Trophoblast cell (in vitro differentiated cells and primary cell): ENCODE data around the gene SERPING1.

Experiments used
- DNase-seq, 2 donors: peaks; one replicate each; pipeline ENCODE4 v3.0.0-alpha.2; 2016
- H2AFZ ChIP-seq: 2 replicates; pipeline ENCODE4 v1.6.1; 2013; ENCODE audit warnings: low read length, moderate library complexity, mild to moderate bottlenecking; ENCODE audit not compliant: insufficient read depth, poor library complexity
- H2AK5ac ChIP-seq: 2 replicates; pipeline ENCODE4 v1.6.1; 2013; ENCODE audit warnings: mild to moderate bottlenecking, low read length
- H2BK120ac ChIP-seq: 2 replicates; pipeline ENCODE4 v1.6.1; 2013; ENCODE audit warnings: low read length, mild to moderate bottlenecking, moderate library complexity; ENCODE audit not compliant: insufficient read depth, poor library complexity
- H2BK12ac ChIP-seq: 2 replicates; pipeline ENCODE4 v1.6.1; 2013; ENCODE audit warnings: mild to moderate bottlenecking, low read length, moderate library complexity
- H2BK5ac ChIP-seq: 2 replicates; pipeline ENCODE4 v1.6.1; 2013; ENCODE audit warnings: low read length, low read depth, moderate library complexity, mild to moderate bottlenecking; ENCODE audit not compliant: poor library complexity
- H3K14ac ChIP-seq: 2 replicates; pipeline ENCODE4 v1.6.1; 2013; ENCODE audit warnings: mild to moderate bottlenecking, low read length
- H3K18ac ChIP-seq: 2 replicates; pipeline ENCODE4 v1.6.1; 2013; ENCODE audit warnings: mild to moderate bottlenecking, low read length
- H3K23ac ChIP-seq: 2 replicates; pipeline ENCODE4 v1.6.1; 2013; ENCODE audit warnings: low read length
- H3K27ac ChIP-seq: 2 replicates; pipeline ENCODE4 v1.5.1; 2013; ENCODE audit warnings: low read depth, mild to moderate bottlenecking, inconsistent platforms, low read length, moderate library complexity
- H3K27me3 ChIP-seq: 2 replicates; pipeline ENCODE4 v1.6.1; 2013; ENCODE audit warnings: inconsistent platforms, mild to moderate bottlenecking, low read length, moderate library complexity; ENCODE audit not compliant: insufficient read depth
- H3K36me3 ChIP-seq, 2 experiments: 1 replicate in 1 of 2; 2 replicates in 1 of 2; pipeline ENCODE4 v1.6.1; 2013; ENCODE audit warnings: low read length in 2 of 2, mild to moderate bottlenecking in 2 of 2, moderate library complexity in 1 of 2; ENCODE audit not compliant: insufficient read depth in 2 of 2, control insufficient read depth in 1 of 2
- H3K4ac ChIP-seq: 2 replicates; pipeline ENCODE4 v1.6.1; 2013; ENCODE audit warnings: low read depth, mild to moderate bottlenecking, low read length, moderate library complexity
- H3K4me1 ChIP-seq, 2 experiments: 1 replicate in 1 of 2; 2 replicates in 1 of 2; pipeline ENCODE4 v1.6.1; 2013; ENCODE audit warnings: low read length in 2 of 2, mild to moderate bottlenecking in 2 of 2, moderate library complexity in 1 of 2; ENCODE audit not compliant: insufficient read depth in 2 of 2, control insufficient read depth in 1 of 2
- H3K4me2 ChIP-seq: 2 replicates; pipeline ENCODE4 v1.6.1; 2013; ENCODE audit warnings: inconsistent platforms, mild to moderate bottlenecking, low read length, moderate library complexity
- H3K4me3 ChIP-seq: 2 replicates; pipeline ENCODE4 v1.5.1; 2013; ENCODE audit warnings: mild to moderate bottlenecking, low read depth, low read length, inconsistent platforms
- H3K79me1 ChIP-seq: one replicate; pipeline ENCODE4 v1.6.1; 2013; ENCODE audit warnings: low read length
- H3K79me2 ChIP-seq: 2 replicates; pipeline ENCODE4 v1.6.1; 2013; ENCODE audit warnings: low read length, mild to moderate bottlenecking; ENCODE audit not compliant: control insufficient read depth, insufficient read depth, poor library complexity
- H3K9ac ChIP-seq: 2 replicates; pipeline ENCODE4 v1.6.1; 2013; ENCODE audit warnings: mild to moderate bottlenecking, low read length
- H3K9me3 ChIP-seq: 2 replicates; pipeline ENCODE4 v1.6.1; 2013; ENCODE audit warnings: low read depth, mild to moderate bottlenecking, control low read depth, inconsistent platforms, low read length; ENCODE audit not compliant: insufficient read depth
- H4K12ac ChIP-seq: 2 replicates; pipeline ENCODE4 v1.6.1; 2013; ENCODE audit warnings: low read depth, mild to moderate bottlenecking, low read length, moderate library complexity
- H4K8ac ChIP-seq: 2 replicates; pipeline ENCODE4 v1.6.1; 2013; ENCODE audit warnings: low read depth, mild to moderate bottlenecking, low read length, moderate library complexity
- H4K91ac ChIP-seq: one replicate; pipeline ENCODE4 v1.6.1; 2013; ENCODE audit warnings: low read depth, mild to moderate bottlenecking, low read length, moderate library complexity
- WGBS: extraction: QIAGEN DNeasy Blood & Tissue Kit; methylation state at CpG from one replicate; pipeline ENCODE4 v1.1.7; 2013; ENCODE audit warnings: missing lambda C conversion rate; ENCODE audit not compliant: insufficient read length, insufficient coverage; ENCODE audit errors: extremely low coverage; 5-methylcytosine and 5-hydroxymethylcytosine counted together

Gene SERPING1

DNA sequence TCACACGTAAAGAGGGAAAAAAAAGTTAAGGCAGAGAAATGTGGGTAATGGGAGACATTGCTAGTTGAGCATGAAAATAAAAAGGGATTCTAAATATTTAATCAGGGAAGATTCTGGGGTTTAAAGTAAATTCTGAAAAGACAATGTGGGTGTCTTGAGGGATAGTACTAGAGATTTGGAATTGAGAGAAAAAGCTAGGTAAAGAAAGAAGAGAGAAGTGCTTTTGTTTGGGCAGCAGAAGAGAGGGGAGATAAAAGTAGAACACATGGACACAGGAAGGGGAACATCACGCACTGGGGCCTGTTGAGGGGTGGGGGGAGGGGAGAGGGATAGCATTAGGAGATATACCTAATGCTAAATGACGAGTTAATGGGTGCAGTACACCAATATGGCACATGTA lies 55.7 kb downstream of the SERPING1 start:
- no peak overlapping the region for H2BK120ac ChIP-seq
- H3K14ac ChIP-seq: no peak overlapping the region
- H4K12ac ChIP-seq: no peak overlapping the region
- H3K27ac ChIP-seq: no peak overlapping the region
- no peak for DNase-seq
- H3K27me3 ChIP-seq: no peaks in the 10 kb centered on the region
- WGBS: no CpG with 5 or more reads among the region's 3 CpGs
- peaks cover 2% of the 10 kb centered on the region for H3K79me2 ChIP-seq
- H3K4me2 ChIP-seq: no peak overlapping the region
- peaks cover 4% of the 10 kb centered on the region for H3K79me1 ChIP-seq
- H2BK12ac ChIP-seq: no peak overlapping the region
- H4K91ac ChIP-seq: no peak overlapping the region
- no peak overlapping the region for H2BK5ac ChIP-seq
- peaks cover 17 to 18% of the 10 kb centered on the region in 2 experiments for H3K4me1 ChIP-seq
- no peak overlapping the region for H2AK5ac ChIP-seq
- H2AFZ ChIP-seq: no peak overlapping the region
- H3K9me3 ChIP-seq: no peaks in the 10 kb centered on the region
- no peak overlapping the region for H3K9ac ChIP-seq
- no peak overlapping the region for H3K4me3 ChIP-seq
- H4K8ac ChIP-seq: no peak overlapping the region
- no peaks in the 10 kb centered on the region for H3K36me3 ChIP-seq
- no peak overlapping the region for H3K18ac ChIP-seq
- no peak overlapping the region for H3K4ac ChIP-seq
- H3K23ac ChIP-seq: no peak overlapping the region

DNA sequence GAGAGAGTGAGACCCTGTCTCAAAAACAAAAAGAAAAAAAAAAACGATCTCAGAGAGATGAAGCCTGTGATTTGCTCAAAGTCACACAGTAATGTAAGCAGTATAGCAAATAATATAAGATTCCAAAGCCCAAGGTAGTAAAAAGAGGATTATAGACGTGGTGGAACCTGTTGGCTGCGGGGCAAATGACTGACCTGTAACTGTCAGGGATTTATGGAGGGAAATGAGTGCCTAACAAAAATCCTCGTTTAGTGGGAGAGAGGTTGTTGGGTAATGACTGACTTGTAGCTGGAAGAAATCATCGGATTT lies 59.4 kb downstream of the SERPING1 start:
- Histone ChIP-seq H3K4me1 (no peaks in the 10 kb centered on the region), H3K79me2 (peaks cover 2% of the 10 kb centered on the region), H3K9me3 (no peaks in the 10 kb centered on the region), H2BK12ac (no peak overlapping the region), H3K18ac (no peak overlapping the region), H4K91ac (no peak overlapping the region), H4K12ac (no peak overlapping the region), H2BK120ac (no peak overlapping the region), H3K23ac (no peak overlapping the region), H3K4ac (no peak overlapping the region), H3K4me2 (peak overlapping the region; percentile 58), H3K79me1 (peaks cover 2% of the 10 kb centered on the region), H4K8ac (peak overlapping the region; percentile 59), H2AK5ac (no peak overlapping the region), H3K9ac (no peak overlapping the region), H3K27me3 (no peaks in the 10 kb centered on the region), H3K36me3 (peaks cover 17 to 18% of the 10 kb centered on the region in 2 experiments), H3K14ac (no peak overlapping the region), H3K27ac (no peak overlapping the region), H2AFZ (no peak overlapping the region), H3K4me3 (no peak overlapping the region), H2BK5ac (no peak overlapping the region)
- DNase-seq: no peak
- WGBS: no CpG with 5 or more reads among the region's 5 CpGs

DNA sequence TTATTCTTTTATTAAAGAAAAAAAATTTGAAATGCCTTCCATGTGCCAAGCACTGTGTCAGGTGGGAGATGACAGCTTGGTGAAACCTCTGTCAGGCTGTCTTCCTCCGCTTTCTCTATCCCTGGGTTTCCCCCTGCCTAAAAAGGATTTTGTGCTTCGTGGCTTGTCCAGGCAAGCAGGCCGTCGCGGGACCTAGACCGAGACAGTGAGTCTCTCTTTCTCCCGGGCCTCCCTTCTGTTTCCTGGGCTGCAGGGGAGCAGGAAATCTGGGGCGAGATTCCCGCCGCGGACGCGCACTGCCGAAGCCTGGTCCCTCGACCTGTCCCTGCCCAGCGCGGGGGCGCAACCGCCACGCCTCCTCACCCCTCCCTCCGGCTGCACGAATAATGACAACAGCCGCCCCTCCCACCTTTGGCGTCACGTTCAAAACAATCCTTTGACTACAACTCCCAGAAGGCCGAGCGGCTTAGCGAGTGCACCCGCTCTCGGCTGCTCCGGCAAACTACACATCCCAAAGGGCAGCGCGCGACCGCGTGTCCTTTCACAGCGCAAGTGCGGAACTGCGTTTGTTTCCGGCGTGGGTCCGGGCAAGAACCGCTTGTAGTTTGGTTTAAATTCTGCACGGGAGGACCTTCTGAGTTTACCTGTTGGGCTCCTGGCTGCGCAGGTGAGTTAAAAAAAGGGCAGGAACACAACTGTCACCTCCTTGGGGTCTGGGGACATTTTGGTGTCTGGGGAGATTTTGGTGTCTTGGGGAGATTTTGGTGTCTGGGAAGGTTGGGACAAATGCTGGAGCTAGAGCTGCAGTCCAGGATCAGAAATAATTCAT lies 59.9 kb downstream of the SERPING1 start, which contains the start of gene CLP1:
TSS of gene CLP1 (plus strand) at position 569 of the 829 bp plus-strand sequence. CDS start 1,715 bp downstream, outside the sequence.
- H3K4me1 ChIP-seq: no peaks in the 10 kb centered on the region
- peaks cover 2% of the 10 kb centered on the region for H3K79me1 ChIP-seq
- DNase-seq: peak; percentile 99 to 100
- peak within 1 kb of the TSS; percentile 15 for H4K91ac ChIP-seq
- peaks cover 17 to 21% of the 10 kb centered on the region in 2 experiments for H3K36me3 ChIP-seq
- H3K9me3 ChIP-seq: no peaks in the 10 kb centered on the region
- no peaks in the 10 kb centered on the region for H3K27me3 ChIP-seq
- H2BK120ac ChIP-seq: peak within 1 kb of the TSS; percentile 13
- H2BK5ac ChIP-seq: peak within 1 kb of the TSS; percentile 80
- peak within 1 kb of the TSS; percentile 70 for H3K9ac ChIP-seq
- H3K4me3 ChIP-seq: peak within 1 kb of the TSS; percentile 85
- no peak within 1 kb of the TSS for H3K23ac ChIP-seq
- peak within 1 kb of the TSS; percentile 98 for H3K4me2 ChIP-seq
- H3K27ac ChIP-seq: peak within 1 kb of the TSS; percentile 63
- H4K8ac ChIP-seq: peak within 1 kb of the TSS; percentile 95
- H3K14ac ChIP-seq: peak within 1 kb of the TSS; percentile 86
- peaks cover 2% of the 10 kb centered on the region for H3K79me2 ChIP-seq
- WGBS: no CpG with 5 or more reads among the region's 45 CpGs
- H3K18ac ChIP-seq: peak within 1 kb of the TSS; percentile 83
- peak within 1 kb of the TSS; percentile 57 for H3K4ac ChIP-seq
- peak within 1 kb of the TSS; percentile 80 for H4K12ac ChIP-seq
- H2AK5ac ChIP-seq: no peak within 1 kb of the TSS
- peak within 1 kb of the TSS; percentile 89 for H2AFZ ChIP-seq
- H2BK12ac ChIP-seq: no peak within 1 kb of the TSS

DNA sequence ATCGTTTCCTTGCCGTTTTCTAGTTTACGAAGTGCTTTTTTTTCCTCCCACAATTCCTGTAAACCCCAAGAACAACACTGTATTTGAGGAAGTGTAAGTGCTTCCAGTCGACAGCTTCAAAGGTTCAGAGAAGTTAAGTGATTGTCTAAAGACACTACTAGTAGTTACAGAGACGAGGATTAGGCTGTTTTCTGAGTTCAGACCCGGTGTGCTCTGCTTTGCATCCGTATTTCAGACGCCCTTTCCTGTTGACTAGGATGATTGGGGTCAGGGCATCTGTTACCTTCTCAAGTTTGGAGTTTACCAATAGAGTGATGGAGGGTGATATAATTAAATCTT lies 60.5 kb downstream of the SERPING1 start:
- H3K18ac ChIP-seq: no peak overlapping the region
- no peak overlapping the region for H4K12ac ChIP-seq
- peaks cover 2% of the 10 kb centered on the region for H3K79me1 ChIP-seq
- no peaks in the 10 kb centered on the region for H3K4me1 ChIP-seq
- no peak overlapping the region for H2AK5ac ChIP-seq
- H4K91ac ChIP-seq: no peak overlapping the region
- WGBS: no CpG with 5 or more reads among the region's 8 CpGs
- H3K79me2 ChIP-seq: peaks cover 2% of the 10 kb centered on the region
- H3K27ac ChIP-seq: no peak overlapping the region
- H3K4me3 ChIP-seq: peak overlapping the region; percentile 85
- H2BK120ac ChIP-seq: no peak overlapping the region
- peak overlapping the region; percentile 98 for H3K4me2 ChIP-seq
- H4K8ac ChIP-seq: peak overlapping the region; percentile 86
- H3K9me3 ChIP-seq: no peaks in the 10 kb centered on the region
- peak overlapping the region; percentile 57 for H3K4ac ChIP-seq
- H2AFZ ChIP-seq: no peak overlapping the region
- no peak overlapping the region for H2BK5ac ChIP-seq
- H3K36me3 ChIP-seq: peaks cover 17 to 21% of the 10 kb centered on the region in 2 experiments
- H3K23ac ChIP-seq: no peak overlapping the region
- no peaks in the 10 kb centered on the region for H3K27me3 ChIP-seq
- H2BK12ac ChIP-seq: no peak overlapping the region
- H3K9ac ChIP-seq: peak overlapping the region; percentile 70
- no peak for DNase-seq
- H3K14ac ChIP-seq: no peak overlapping the region
